Measurements from ENCODE around the gene BRD9.

The BRD9 gene

DNA sequence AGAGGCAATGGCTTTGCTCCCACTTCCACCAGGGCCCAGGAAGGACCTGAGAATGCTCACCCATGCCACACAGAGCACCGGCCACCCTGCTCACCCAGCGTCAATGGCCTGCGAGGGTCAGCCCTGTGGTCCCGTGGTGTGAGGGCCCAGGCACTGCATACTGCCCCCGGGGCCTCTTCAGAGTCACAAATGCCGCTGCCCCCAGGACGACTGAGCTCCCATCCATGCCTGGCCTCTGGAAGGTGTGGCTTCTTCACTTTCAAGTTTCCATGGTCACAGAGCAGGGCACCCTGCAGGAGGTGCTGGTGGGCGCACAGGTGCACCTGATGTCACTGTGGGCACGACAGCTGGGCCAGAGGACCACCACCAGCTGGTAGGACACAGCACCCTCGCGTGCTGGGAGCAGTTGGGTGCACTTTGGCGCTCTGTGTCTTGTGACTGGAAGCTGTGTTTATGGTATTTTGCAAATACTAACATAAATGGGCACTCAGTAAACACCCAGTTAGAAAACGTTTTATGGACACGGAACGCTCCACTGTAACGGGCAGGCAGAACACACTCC, 29.3 kb downstream of the BRD9 start:
- TF ChIP-seq GATA3 (IDR thresholded peaks at IDR 0.05; ENCODE audit: low read depth, low read length) (no peak), GATA2 (IDR thresholded peaks at IDR 0.05; ENCODE audit: low read depth, low read length) (no peak)

DNA sequence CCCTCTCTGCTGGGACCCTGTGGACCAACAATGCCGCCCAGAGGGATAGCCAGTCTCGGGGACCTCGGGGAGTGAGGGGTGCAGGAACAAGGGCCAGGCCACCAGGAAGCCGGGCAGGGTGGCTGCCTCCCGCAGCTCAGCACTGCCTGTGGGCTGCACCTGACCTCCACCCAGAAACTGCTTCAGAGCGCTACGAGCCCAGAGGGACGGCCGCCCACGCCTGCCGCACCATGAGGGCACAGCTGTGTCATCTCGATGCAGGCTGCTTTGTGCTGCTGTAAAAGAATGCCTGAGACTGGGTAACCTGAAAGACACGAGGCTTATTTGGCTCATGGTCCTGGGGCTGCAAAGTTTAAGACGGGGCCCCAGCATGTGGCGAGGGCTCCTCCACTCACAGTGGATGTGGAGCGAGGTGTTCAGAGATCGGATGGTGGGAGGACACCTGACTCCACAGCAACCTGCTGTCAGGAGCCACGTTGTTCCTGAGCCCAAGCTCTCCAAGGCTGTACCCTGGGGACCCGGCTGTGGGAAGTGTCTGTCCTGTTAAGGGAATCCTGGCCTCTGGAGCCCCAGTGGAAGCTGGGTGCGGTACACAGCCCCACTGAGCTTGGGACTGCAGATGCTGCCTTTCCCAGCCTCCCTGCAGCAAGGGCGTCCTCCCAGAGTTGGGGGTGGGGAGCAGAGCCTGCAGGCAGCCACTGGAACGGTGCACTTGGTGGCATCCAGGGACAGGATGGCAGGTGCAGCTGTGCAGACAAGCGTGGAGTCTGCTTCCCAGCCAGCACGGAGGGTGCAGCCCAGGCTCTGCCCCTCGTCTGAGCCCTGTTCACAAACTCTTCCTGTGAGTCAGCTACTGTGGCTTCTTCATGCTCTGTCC, 30.0 kb downstream of the BRD9 start:
- TF ChIP-seq GATA3 (IDR thresholded peaks at IDR 0.05; ENCODE audit: low read depth, low read length) (no peak), GATA2 (IDR thresholded peaks at IDR 0.05; ENCODE audit: low read depth, low read length) (no peak)

DNA sequence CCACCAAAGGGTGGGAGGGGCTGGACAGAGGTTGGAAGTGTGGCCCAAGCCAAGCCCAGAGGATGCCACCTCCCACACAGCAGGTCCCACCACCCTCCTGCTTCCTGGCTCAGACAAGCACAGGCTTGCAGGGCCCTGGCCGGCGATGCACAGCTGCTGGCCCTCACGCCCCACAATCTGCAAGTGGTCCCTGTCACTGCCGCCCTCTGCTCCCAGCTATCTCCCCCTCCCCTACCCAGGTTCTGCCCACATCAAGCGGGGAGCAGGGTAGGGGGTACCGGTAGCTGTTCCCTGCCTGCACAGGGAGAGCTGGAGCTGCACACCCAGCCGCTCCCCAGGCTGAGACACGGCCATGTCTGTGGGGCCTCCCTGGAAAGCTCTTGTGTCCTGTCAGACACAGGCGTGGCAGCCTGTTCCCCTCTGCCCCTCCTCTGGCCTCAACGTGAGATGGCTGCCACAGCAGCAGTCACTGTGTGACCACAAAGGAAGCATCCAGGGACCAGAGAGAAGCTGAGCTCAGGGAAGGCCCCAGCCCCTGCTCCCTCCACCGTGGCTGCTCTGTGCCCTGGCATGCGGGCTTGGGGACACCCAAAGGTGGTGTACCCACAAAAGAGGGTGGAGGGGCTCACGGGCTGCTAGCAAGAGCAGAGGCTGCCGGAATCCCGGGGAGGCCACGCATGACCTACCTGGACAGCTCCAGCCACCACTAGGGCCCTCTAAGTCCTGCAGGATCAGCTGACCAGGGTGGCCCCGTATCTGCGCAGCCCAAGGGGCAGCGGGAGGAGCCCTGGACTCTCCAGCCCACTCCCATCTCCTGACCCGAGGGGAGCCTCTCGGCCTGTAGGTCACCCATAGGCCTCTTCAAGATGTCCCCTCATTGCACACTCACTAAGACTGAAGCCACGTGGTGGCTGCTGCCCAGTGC, 30.9 kb downstream of the BRD9 start:
- TF ChIP-seq GATA2 (IDR thresholded peaks at IDR 0.05; ENCODE audit: low read depth, low read length) (no peak), GATA3 (IDR thresholded peaks at IDR 0.05; ENCODE audit: low read depth, low read length) (no peak)

DNA sequence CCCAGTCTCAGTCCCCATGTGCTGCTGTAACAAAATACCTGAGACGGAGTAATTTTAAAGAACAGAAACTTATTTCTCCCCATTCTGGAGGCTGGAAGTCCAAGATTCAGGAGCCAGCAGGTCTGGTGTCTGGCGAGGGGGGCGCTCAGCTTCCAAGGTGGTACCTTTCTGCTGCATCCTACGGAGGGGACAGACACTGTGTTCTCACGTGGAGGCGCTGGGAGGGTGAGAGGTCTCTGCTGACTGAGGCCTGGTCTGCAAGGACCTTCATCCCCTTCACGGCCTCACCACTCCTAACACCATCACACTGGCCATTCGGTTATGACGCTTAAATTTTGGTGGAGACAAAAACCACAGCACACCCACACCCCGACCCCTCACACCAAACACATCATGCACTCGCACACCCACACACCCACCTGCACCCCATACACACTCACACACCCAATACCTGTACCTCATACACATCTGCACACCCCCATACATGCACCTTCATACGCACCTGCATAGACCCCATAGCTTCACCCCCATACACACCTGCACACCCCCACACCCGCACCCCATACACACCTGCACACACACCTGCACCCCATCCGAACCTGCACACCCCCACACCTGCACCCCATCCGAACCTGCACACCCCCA, 32.0 kb downstream of the BRD9 start:
- TF ChIP-seq GATA3 (IDR thresholded peaks at IDR 0.05; ENCODE audit: low read depth, low read length) (no peak), GATA2 (IDR thresholded peaks at IDR 0.05; ENCODE audit: low read depth, low read length) (no peak)

DNA sequence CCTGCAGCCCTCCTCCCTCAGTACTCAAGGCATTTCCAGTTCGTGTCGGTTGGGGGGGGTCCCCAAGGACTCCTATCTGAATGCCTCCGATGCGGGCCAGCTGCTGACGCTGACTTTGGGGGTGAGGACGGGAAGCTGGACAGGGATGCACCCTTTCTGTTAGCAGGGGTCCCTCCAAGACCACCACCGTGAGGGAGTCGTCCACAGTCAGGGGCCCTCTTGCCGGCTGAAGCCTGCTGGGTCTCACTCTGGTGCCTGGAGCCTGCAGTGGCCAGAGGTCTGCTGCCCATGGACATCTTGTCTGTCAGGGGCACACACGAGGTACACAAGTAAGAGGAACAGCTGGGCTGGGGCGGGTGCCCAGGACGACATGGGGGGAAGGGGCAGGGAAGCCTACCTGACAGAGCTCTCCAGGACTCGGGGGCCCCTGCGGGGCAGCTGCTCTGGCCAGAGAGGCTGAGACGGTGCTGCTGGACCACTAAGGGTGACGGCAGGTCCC, 32.8 kb downstream of the BRD9 start:
- no peak for TF ChIP-seq GATA3 (IDR thresholded peaks at IDR 0.05; ENCODE audit: low read depth, low read length)
- no peak for TF ChIP-seq GATA2 (IDR thresholded peaks at IDR 0.05; ENCODE audit: low read depth, low read length)

DNA sequence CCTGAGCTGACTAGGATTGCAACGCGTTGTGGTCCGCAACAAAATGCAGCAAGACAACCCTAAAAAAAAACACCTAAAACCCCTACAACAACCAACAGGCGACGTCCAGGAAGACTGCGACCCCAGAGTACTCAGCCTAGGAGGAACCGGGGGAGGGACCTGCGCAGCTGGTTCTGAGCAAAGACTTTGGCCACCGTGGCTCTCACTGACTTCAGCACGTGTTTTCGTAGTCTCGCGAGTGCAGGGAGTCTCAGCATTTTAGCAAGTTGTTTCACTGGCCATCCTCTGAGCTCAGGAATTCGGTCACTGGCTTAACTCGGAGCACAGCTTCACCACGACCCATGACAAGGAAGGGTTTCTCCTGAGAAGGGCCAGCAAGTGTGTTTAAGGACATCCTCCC, 33.2 kb downstream of the BRD9 start:
- no peak for TF ChIP-seq GATA3 (IDR thresholded peaks at IDR 0.05; ENCODE audit: low read depth, low read length)
- TF ChIP-seq GATA2 (IDR thresholded peaks at IDR 0.05; ENCODE audit: low read depth, low read length) = no peak

DNA sequence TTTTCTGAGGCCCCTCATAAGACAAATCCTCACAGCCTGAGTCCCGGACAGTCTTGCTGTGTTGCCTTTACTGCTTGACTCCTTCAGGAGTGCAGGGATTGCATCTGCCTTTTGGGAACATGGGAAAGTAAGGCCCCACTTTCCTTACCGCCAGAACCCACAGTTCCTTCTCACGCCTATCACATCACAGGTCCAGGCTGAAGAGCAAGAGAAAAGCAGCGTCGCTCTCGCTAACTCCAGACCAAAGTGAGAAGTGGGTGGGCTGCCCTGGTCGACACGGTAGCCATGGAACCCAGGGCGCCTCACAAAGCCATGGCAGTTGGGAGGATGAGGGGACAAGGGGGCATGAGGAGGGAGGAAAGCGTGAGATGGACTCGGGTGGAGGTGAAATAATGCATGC, 33.9 kb downstream of the BRD9 start:
- TF ChIP-seq GATA2 (IDR thresholded peaks at IDR 0.05; ENCODE audit: low read depth, low read length) = no peak
- TF ChIP-seq GATA3 (IDR thresholded peaks at IDR 0.05; ENCODE audit: low read depth, low read length) = no peak

DNA sequence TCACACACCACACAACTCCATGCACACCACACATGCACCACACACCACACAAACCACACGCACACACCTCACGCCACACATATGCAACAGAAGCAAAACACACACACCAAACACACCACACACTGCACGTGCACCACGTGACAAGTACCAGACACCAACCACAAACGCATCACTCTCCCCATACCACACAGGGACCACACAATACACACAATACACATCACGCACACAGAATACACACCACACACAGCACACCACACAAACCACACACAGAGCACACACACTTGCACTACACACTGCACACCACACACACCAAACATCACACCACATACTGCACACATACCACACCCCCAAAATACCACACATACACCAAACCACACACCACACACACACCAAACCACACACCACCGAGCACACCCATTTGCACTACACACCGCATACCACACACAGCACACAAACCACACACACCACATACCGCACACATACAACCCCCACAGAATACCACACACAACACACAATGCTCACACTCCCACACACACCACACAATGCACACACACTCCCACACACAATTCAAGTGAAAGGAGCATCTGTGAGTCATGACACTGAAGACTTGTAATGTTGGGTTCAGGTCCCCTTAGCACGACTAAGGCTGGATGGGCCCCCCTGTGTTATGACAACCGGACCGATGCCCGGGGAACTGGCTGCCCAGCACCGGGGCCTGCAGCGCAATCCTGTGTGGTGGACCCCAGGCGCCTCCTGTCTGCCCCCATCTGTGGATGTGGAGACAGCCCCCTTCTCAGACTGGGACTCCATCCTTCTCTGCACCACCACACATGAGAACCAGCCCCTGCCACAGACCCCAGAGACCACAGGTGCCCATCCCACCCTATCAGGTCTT, 35.8 kb downstream of the BRD9 start:
- TF ChIP-seq GATA2 (IDR thresholded peaks at IDR 0.05; ENCODE audit: low read depth, low read length) = no peak
- TF ChIP-seq GATA3 (IDR thresholded peaks at IDR 0.05; ENCODE audit: low read depth, low read length) = no peak

DNA sequence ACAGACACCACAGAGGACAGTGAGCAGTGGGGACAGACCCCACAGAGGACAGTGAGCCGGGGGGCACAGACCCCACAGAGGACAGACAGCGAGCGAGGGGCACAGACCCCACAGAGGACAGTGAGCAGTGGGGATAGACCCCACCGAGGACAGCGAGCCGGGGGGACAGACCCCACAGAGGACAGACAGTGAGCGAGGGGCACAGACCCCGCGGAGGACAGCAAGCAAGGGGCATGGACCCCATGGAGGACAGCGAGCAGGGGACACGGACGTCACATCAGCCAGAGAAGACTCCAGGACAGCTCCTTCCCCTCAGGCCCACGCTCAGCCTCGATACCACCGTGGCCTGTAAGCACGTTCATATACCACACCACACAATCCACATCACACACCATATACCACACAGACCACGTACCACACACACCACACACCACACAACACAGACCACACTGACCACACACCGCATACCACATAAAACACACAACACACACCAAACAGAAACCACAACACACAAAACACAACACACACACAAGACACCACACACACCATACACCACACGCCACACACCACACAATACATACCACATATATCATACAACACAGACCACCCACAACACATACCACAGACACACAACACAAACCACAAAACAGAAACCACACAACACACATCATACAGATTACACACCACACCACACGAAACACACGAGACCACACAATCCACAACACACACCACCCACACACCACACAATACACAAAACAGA, 36.6 kb downstream of the BRD9 start:
- TF ChIP-seq GATA3 (IDR thresholded peaks at IDR 0.05; ENCODE audit: low read depth, low read length) (no peak), GATA2 (IDR thresholded peaks at IDR 0.05; ENCODE audit: low read depth, low read length) (no peak)

DNA sequence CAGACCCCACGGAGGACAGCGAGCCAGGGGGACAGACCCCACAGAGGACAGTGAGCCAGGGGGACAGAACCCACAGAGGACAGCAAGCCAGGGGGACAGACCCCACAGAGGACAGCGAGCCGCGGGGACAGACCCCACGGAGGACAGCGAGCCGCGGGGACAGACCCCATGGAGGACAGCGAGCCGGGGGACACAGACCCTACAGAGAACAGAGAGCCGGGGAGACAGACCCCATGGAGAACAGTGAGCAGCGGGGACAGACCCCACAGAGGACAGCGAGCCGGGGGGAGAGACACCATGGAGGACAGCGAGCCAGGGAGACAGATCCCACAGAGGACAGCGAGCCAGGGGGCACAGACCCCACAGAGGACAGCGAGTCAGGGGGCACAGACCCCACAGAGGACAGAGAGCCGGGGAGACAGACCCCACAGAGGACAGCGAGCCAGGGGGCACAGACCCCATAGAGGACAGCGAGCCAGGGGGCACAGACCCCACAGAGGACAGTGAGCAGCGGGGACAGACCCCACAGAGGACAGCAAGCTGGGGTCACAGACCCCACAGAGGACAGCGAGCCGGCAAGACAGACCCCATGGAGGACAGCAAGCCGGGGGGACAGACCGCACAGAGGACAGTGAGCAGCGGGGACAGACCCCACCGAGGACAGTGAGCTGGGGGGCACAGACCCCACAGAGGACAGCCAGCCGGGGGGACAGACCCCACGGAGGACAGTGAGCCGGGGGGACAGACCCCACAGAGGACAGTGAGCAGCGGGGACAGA, 37.4 kb downstream of the BRD9 start:
- TF ChIP-seq GATA3 (IDR thresholded peaks at IDR 0.05; ENCODE audit: low read depth, low read length) (no peak), GATA2 (IDR thresholded peaks at IDR 0.05; ENCODE audit: low read depth, low read length) (no peak)

DNA sequence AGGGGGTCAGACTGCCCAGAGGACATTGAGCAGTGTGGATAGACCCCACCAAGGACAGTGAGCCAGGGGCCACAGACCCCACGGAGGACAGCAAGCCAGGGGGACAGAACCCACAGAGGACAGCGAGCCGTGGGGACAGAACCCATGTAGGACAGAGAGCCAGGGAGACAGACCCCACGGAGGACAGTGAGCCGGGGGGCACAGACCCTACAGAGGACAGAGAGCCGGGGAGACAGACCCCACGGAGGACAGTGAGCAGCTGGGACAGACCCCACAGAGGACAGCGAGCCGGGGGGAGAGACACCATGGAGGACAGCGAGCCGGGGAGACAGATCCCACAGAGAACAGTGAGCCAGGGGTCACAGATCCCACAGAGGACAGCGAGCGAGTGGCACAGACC, 38.4 kb downstream of the BRD9 start:
- TF ChIP-seq GATA2 (IDR thresholded peaks at IDR 0.05; ENCODE audit: low read depth, low read length) (no peak), GATA3 (IDR thresholded peaks at IDR 0.05; ENCODE audit: low read depth, low read length) (no peak)

Measured in SH-SY5Y (cell line).